MM.1S (cell line): ENCODE measurements around the gene HTR1B.

Source experiments
- DNase-seq: peaks from one replicate; pipeline ENCODE4 v3.0.0-alpha.2; 2015
- H2AFZ ChIP-seq: fragments of 300-600 bp; sonication (generic); 2 replicates; pipeline ENCODE4 v1.6.0; 2016; ENCODE audit warnings: antibody characterized with exemption, low read length
- H3F3A ChIP-seq: fragments of 300-600 bp; sonication (generic); 2 replicates; pipeline ENCODE4 v1.6.1; 2016; ENCODE audit warnings: mild to moderate bottlenecking, antibody characterized with exemption, low read length, moderate library complexity, mixed read lengths; ENCODE audit not compliant: insufficient read depth
- H3K27ac ChIP-seq: fragments of 300-600 bp; sonication (generic); 2 replicates; pipeline ENCODE4 v1.5.1; 2016; ENCODE audit warnings: mild to moderate bottlenecking, low read length
- H3K27me3 ChIP-seq: fragments of 300-600 bp; sonication (generic); replicated peaks from 2 replicates; pipeline ENCODE4 v1.6.0; 2016; ENCODE audit warnings: low read length; ENCODE audit not compliant: insufficient read depth
- H3K36me3 ChIP-seq: fragments of 300-600 bp; sonication (generic); replicated peaks from 2 replicates; pipeline ENCODE4 v1.6.1; 2016; ENCODE audit warnings: mild to moderate bottlenecking, low read length, mixed read lengths; ENCODE audit not compliant: insufficient read depth
- H3K4me1 ChIP-seq: fragments of 300-600 bp; sonication (generic); 2 replicates; pipeline ENCODE4 v1.6.1; 2016; ENCODE audit warnings: low read length, mixed read lengths
- H3K4me2 ChIP-seq: fragments of 300-600 bp; sonication (generic); 2 replicates; pipeline ENCODE4 v1.6.0; 2016; ENCODE audit warnings: low read depth, low read length
- H3K4me3 ChIP-seq: fragments of 300-600 bp; sonication (generic); 2 replicates; pipeline ENCODE4 v1.5.1; 2016; ENCODE audit warnings: low read length, mixed read lengths
- H3K79me2 ChIP-seq: fragments of 300-600 bp; sonication (generic); 2 replicates; pipeline ENCODE4 v1.6.1; 2016; ENCODE audit warnings: mixed run types, low read length, mixed read lengths
- H3K9ac ChIP-seq: fragments of 300-600 bp; sonication (generic); 2 replicates; pipeline ENCODE4 v1.6.1; 2016; ENCODE audit warnings: low read length, mixed read lengths
- H3K9me2 ChIP-seq: fragments of 300-600 bp; sonication (generic); replicated peaks from 2 replicates; pipeline ENCODE4 v1.6.1; 2016; ENCODE audit warnings: mild to moderate bottlenecking, low read length, mixed read lengths; ENCODE audit not compliant: insufficient read depth
- H3K9me3 ChIP-seq: fragments of 300-600 bp; sonication (generic); replicated peaks from 2 replicates; pipeline ENCODE4 v1.6.1; 2016; ENCODE audit warnings: mild to moderate bottlenecking, low read length, mixed read lengths; ENCODE audit not compliant: insufficient read depth
- H4K20me1 ChIP-seq: fragments of 300-600 bp; sonication (generic); 2 replicates; pipeline ENCODE4 v1.6.1; 2016; ENCODE audit warnings: mild to moderate bottlenecking, low read length, moderate library complexity, mixed read lengths; ENCODE audit not compliant: insufficient read depth
- EZH2 ChIP-seq: fragments of 300-600 bp; sonication (generic); optimal IDR thresholded peaks from 2 replicates; pipeline ENCODE3; 2017; ENCODE audit warnings: low read depth, mild to moderate bottlenecking, antibody characterized with exemption, low read length, mixed read lengths
- EZH2phosphoT487 ChIP-seq: fragments of 300-600 bp; sonication (generic); IDR thresholded peaks from 2 replicates; pipeline ENCODE4 v1.6.1; 2018; ENCODE audit warnings: antibody characterized with exemption, low read length
- TF ChIP-seq, protein P1 (sequence below): fragments of 300-600 bp; sonication (generic); IDR thresholded peaks from 2 replicates; pipeline ENCODE4 v1.5.1; 2016; ENCODE audit warnings: antibody characterized with exemption, low read length, mixed read lengths

Gene HTR1B

DNA sequence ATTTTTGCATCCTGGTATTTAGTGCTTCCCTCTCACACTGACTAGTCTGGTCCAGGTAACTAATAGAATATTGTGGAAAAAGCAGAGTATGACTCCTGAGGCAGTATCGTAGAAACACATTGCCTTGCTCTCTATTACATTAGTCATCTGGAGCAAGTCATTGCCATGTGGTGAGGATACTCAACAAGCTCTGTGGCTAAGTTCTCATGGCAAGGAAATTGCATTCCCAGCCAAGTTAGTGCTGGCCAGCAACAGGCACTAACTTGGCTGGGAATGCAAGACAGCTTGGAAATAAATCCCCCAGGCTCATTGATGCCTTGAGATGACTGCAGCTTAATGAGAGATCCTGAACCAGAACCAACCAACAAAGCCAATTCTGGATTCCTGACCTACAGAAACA lies 39.7 kb upstream of the HTR1B start:
- no peak overlapping the region for H3K9ac ChIP-seq
- TF ChIP-seq EZH2, result no peak
- no peak for TF ChIP-seq EZH2phosphoT487
- TF ChIP-seq, protein P1, sequence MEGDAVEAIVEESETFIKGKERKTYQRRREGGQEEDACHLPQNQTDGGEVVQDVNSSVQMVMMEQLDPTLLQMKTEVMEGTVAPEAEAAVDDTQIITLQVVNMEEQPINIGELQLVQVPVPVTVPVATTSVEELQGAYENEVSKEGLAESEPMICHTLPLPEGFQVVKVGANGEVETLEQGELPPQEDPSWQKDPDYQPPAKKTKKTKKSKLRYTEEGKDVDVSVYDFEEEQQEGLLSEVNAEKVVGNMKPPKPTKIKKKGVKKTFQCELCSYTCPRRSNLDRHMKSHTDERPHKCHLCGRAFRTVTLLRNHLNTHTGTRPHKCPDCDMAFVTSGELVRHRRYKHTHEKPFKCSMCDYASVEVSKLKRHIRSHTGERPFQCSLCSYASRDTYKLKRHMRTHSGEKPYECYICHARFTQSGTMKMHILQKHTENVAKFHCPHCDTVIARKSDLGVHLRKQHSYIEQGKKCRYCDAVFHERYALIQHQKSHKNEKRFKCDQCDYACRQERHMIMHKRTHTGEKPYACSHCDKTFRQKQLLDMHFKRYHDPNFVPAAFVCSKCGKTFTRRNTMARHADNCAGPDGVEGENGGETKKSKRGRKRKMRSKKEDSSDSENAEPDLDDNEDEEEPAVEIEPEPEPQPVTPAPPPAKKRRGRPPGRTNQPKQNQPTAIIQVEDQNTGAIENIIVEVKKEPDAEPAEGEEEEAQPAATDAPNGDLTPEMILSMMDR, result no peak
- no peak overlapping the region for H2AFZ ChIP-seq
- no peak overlapping the region for H3K27ac ChIP-seq
- no peaks in the 10 kb centered on the region for H3K9me3 ChIP-seq
- H3K9me2 ChIP-seq, result no peaks in the 10 kb centered on the region
- no peak for DNase-seq
- H3K4me1 ChIP-seq, result no peaks in the 10 kb centered on the region
- no peak overlapping the region for H3K4me2 ChIP-seq
- H4K20me1 ChIP-seq, result no peaks in the 10 kb centered on the region
- no peaks in the 10 kb centered on the region for H3F3A ChIP-seq
- H3K36me3 ChIP-seq, result no peaks in the 10 kb centered on the region
- no peaks in the 10 kb centered on the region for H3K79me2 ChIP-seq
- no peaks in the 10 kb centered on the region for H3K27me3 ChIP-seq
- H3K4me3 ChIP-seq, result no peak overlapping the region

DNA sequence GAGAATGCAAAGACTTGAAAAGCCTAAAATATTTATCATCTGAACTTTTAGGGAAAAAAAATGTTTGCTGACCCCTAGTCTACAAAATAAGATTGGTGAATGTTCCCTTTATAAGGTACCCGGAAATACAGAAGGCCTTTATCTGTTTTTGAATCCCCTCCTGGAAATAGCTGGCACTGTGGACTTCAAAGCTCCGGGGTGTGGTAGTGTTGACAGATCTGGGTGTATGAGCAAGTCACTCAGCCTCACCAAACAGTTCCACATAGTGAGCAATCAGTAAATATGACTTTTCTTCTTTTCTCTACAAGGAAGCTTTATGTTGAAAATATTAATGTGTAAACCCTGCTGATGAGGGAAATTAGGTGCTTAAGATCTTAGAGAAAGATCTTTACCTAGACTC lies 29.2 kb upstream of the HTR1B start:
- TF ChIP-seq EZH2phosphoT487 (no peak), EZH2 (no peak)
- TF ChIP-seq, protein P1, result no peak
- no peaks in the 10 kb centered on the region for H3K9me3 ChIP-seq
- no peak overlapping the region for H3K9ac ChIP-seq
- no peaks in the 10 kb centered on the region for H3K4me1 ChIP-seq
- DNase-seq, result no peak
- no peaks in the 10 kb centered on the region for H3F3A ChIP-seq
- H3K4me3 ChIP-seq, result no peak overlapping the region
- H3K9me2 ChIP-seq, result no peaks in the 10 kb centered on the region
- H3K79me2 ChIP-seq, result no peaks in the 10 kb centered on the region
- no peak overlapping the region for H2AFZ ChIP-seq
- H3K36me3 ChIP-seq, result no peaks in the 10 kb centered on the region; the same call in 1 of the 2 replicates
- H3K27me3 ChIP-seq, result no peaks in the 10 kb centered on the region
- no peak overlapping the region for H3K27ac ChIP-seq
- no peaks in the 10 kb centered on the region for H4K20me1 ChIP-seq
- H3K4me2 ChIP-seq, result no peak overlapping the region

DNA sequence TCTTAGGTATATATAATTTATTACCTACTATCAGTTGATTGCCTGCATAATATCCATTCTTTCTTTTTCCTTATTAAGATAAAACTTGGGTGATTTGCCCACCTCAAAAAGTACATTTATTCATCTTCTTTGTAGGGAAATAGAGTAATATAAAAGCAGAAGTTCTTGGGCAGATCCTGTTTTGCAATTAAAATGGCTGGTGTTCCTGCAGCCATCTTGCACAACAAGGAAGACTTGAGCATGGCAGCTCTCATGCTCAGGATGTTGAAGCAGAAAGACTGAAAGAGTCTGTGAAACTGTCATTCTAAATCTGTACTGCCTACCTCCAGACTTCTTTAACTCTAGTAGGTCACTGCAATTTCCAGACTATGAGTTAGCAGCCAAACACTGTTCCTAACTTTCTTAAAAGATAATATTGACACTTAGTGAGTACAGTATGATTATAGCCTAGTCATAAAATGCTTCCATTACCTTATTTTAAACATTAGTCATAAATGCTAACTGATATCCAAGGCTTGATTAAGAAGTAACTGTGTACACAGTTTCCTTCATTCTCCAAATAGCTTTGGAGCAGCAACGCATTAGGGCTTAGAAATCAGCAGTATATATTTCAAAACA lies 24.6 kb upstream of the HTR1B start:
- Histone ChIP-seq H3K4me1 (no peaks in the 10 kb centered on the region), H3K36me3 (no peaks in the 10 kb centered on the region; the same call in 1 of the 2 replicates), H3K79me2 (no peaks in the 10 kb centered on the region), H3K4me3 (no peak overlapping the region), H4K20me1 (no peaks in the 10 kb centered on the region), H3K9ac (no peak overlapping the region), H3K9me2 (no peaks in the 10 kb centered on the region), H3K4me2 (no peak overlapping the region), H3F3A (no peaks in the 10 kb centered on the region), H3K27ac (no peak overlapping the region), H3K27me3 (no peaks in the 10 kb centered on the region), H3K9me3 (no peaks in the 10 kb centered on the region), H2AFZ (no peak overlapping the region)
- TF ChIP-seq, protein P1, result no peak
- TF ChIP-seq EZH2phosphoT487 (no peak), EZH2 (no peak)
- DNase-seq, result no peak
